ENCODE measurements around the gene CCR6.

CCR6 gene

DNA sequence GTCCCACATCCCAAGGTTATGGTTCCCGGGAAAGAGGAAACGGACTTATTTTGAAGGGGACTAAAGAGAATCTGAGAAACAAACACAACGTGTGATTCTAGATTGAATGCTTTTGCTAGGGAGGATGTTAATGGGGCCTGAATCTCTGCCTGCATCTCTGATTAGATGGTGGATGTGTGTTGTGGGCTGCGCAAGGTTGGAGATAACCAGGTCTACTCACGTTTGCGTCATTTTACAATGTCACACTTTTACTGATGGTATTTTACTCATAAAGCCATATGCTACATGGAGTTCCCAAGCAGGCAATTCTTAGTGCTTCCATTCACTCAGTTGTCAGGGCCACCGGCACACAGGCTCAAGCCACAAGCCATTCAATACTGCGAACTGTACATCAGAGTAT is 23.2 kb upstream of the CCR6 start:
- no peak overlapping the region for H3K4me3 ChIP-seq (ENCODE audit: low read depth, low read length)
- TF ChIP-seq, protein P1, sequence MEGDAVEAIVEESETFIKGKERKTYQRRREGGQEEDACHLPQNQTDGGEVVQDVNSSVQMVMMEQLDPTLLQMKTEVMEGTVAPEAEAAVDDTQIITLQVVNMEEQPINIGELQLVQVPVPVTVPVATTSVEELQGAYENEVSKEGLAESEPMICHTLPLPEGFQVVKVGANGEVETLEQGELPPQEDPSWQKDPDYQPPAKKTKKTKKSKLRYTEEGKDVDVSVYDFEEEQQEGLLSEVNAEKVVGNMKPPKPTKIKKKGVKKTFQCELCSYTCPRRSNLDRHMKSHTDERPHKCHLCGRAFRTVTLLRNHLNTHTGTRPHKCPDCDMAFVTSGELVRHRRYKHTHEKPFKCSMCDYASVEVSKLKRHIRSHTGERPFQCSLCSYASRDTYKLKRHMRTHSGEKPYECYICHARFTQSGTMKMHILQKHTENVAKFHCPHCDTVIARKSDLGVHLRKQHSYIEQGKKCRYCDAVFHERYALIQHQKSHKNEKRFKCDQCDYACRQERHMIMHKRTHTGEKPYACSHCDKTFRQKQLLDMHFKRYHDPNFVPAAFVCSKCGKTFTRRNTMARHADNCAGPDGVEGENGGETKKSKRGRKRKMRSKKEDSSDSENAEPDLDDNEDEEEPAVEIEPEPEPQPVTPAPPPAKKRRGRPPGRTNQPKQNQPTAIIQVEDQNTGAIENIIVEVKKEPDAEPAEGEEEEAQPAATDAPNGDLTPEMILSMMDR (IDR thresholded peaks at IDR 0.05; ENCODE audit: borderline replicate concordance, insufficient read depth, low read depth, low read length), result no peak

DNA sequence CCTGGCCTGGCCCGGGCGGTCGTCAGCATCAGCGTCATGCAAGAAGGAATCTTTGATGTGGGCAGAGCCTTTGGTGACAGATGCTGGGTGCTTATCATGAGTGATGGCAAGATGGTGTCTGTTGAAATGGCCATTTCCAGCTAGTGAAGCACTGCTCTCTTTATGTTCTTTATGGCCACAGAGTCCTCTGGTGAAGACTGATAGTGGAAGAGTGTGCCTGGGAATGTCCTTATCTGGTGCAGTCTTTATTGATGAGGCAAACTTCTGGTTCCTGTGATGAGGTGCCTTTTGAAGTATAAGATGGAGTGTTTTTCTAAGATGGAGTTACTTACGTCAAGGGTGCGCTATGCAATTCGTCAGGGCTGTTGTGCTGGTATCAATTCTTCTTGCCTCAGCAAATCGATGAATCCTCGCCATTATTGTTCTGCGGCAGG is 22.6 kb upstream of the CCR6 start:
- H3K4me3 ChIP-seq (ENCODE audit: low read depth, low read length), result no peak overlapping the region
- TF ChIP-seq, protein P1 (IDR thresholded peaks at IDR 0.05; ENCODE audit: borderline replicate concordance, insufficient read depth, low read depth, low read length), result no peak

DNA sequence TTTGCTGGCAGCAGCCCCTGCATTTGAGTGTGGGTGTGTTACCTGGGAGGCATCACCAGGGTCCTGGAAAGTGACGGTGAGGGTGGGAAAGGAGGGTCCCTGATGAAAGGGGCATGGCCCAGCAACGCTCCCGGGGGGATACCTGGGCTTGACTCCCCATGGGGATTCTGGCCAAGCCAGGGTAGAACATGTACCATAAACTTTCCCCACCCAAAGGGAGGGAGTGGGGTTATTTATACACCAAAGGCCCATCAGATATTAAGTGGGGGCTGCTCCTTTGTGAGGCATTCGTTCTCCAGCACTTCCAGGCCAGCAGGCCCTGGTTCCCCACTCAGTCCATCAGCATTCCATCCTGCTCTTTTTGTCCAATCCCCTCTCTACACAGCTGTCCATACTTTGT is 20.6 kb upstream of the CCR6 start:
- TF ChIP-seq, protein P1 (IDR thresholded peaks at IDR 0.05; ENCODE audit: borderline replicate concordance, insufficient read depth, low read depth, low read length), result no peak

DNA sequence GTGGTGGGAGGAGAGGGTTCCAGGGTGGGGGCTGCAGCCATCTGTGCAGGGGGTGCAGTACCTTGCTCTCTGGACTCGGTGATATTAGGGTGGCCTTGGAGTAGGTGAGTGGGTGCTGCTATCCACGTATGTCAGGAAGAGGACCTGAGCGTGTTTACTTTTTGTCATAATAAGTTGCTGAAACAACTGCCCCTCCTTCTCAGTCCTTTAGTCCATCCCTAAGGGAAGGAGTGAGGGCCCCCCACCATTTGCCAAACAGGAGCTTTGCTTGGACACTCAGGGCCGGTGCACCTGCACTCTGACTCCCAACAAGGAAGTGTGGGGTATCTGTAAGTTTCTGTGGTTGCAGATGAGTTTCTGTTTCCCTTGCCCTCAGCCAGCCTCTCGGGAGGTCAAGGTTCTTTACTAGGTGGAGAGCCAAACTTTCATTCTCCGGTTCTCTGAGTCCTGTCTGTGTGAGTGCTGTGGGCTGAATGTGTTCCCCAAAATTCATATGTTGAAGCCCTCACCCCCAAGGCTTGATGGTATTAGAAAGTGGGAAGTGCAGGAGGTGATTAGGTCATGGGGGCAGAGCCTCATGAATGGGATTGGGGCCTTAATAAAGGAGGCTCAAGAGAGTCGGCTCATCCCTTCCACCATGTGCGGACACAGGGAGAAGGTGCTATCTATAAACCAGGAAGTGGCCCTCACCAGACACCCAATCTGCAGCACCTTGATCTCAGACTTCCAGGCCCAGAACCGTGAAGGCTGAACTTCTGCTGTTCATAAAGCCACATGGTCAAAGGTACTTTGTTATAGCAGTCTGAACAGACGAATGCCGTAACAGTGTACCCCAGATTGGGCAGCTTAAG is 19.6 kb upstream of the CCR6 start:
- H3K4me3 ChIP-seq (ENCODE audit: low read depth, low read length), result no peak overlapping the region
- TF ChIP-seq, protein P1 (IDR thresholded peaks at IDR 0.05; ENCODE audit: borderline replicate concordance, insufficient read depth, low read depth, low read length), result no peak

More for the DNA sequence above, 20.6 kb upstream of the CCR6 start:
- no peak overlapping the region for H3K4me3 ChIP-seq (ENCODE audit: low read depth, low read length)

DNA sequence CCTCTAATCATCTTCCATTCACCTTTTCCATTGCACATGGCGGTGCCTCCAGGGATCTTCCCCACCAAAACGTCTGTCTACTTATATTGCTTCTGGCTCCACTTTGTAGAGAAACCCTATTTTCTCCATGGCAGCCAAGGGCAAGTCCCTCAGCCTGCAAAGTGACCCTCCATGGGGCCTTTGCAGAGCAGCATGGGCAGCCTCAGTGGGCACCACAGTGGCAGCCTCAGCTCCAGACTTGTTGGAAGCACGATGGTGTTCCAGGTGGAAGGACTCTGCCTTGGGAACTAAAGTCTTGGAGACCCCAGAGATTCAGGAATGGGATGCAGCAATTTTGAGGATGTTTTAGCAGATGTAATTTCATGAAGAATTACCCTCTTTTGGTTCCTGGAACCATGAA is 18.5 kb upstream of the CCR6 start:
- no peak overlapping the region for H3K4me3 ChIP-seq (ENCODE audit: low read depth, low read length)
- TF ChIP-seq, protein P1 (IDR thresholded peaks at IDR 0.05; ENCODE audit: borderline replicate concordance, insufficient read depth, low read depth, low read length), result no peak

DNA sequence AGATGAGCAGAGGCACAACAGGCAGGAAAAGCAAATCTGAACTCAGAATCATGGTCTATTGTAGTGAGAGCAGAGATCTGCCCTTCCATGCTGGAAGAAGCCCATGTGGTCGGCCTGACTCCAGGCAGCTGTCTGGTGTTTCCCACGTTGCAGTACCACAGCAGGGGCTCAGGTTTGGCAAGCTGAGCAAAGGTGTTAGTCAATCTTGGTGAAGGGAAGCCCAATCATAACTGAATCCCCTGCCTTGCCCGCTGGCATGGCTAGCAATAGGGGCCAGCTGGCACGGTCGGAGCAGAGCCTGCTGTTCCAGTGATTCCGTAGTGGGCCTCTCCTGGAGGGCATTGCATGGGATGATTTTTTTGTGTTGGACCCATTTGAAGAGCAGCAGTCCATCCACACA is 17.8 kb upstream of the CCR6 start:
- TF ChIP-seq, protein P1 (IDR thresholded peaks at IDR 0.05; ENCODE audit: borderline replicate concordance, insufficient read depth, low read depth, low read length), result no peak
- H3K4me3 ChIP-seq (ENCODE audit: low read depth, low read length), result no peak overlapping the region

DNA sequence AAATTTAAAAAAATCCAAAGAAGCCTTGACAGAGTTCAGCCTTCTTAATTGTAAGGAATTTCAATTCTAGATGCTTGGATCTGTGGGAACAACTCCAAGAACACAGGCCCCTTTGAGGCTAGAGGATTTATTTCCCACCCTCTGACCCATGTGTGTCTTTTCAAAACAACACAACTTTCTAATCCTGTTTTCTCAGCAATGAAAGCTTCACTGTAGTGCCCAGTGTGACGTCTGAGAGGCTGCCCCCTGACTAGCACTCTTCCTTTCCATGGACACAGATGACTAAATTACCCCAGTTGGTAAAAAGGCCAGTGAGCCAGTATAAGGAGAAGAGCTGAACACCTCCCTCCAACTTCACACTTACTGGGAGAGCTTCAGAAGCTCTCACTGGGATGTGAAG is 16.5 kb upstream of the CCR6 start:
- no peak overlapping the region for H3K4me3 ChIP-seq (ENCODE audit: low read depth, low read length)
- TF ChIP-seq, protein P1 (IDR thresholded peaks at IDR 0.05; ENCODE audit: borderline replicate concordance, insufficient read depth, low read depth, low read length), result no peak

Measured in GM12875 (cell line).